Left lobe of liver (tissue), 2 donors: ENCODE measurements around the gene PODXL. TPM values are rescaled to one million over a fixed set of nuclear protein-coding genes. Genes with fewer than 3 reads are reported as not detected.
"Not testable (repeated sequence)": the region's sequence is repeated elsewhere in the genome, so short reads cannot be mapped to it uniquely, and the experiment has no call there.

Experiments
- ATAC-seq: fragments of 200-7000 bp; cut with Tn5 transposase; one replicate; pipeline ENCODE4 v1.9.1; 2020; ENCODE audit warnings: mild to moderate bottlenecking, moderate library complexity
- DNase-seq: peaks from one replicate; pipeline ENCODE4 v3.0.0-alpha.2; 2020; ENCODE audit warnings: low spot score
- total RNA-seq: library from RNA; stranded (reverse); gene quantifications from one replicate; pipeline ENCODE4 v1.2.1, GENCODE V29; 2021
- donor health status: DM: no; HTN: no; CAD: no; lungs with moderate emphysema.
- donor health status: DM: no; HTN: yes; CAD: no.

PODXL gene
- total RNA-seq, 1 donor from 2014 or later: 2.7 TPM

GRCh38 chr7:131538813-131539179 is 17.6 kb downstream of the PODXL start:
- peak; percentile 31 for ATAC-seq
- no peak for DNase-seq

GRCh38 chr7:131538071-131538812 is 18.2 kb downstream of the PODXL start:
- ATAC-seq (no peak), DNase-seq (no peak)

- ATAC-seq (no peak), DNase-seq (no peak)
These were observed 18.9 kb downstream of the PODXL start for GRCh38 chr7:131537571-131537978.

- no peak for DNase-seq
These were observed 20.0 kb downstream of the PODXL start for GRCh38 chr7:131536361-131536849.

GRCh38 chr7:131533566-131534561 is 22.6 kb downstream of the PODXL start:
- no peak for ATAC-seq
- DNase-seq: no peak

More at GRCh38 chr7:131536361-131536849, 20.0 kb downstream of the PODXL start:
- ATAC-seq: no peak

GRCh38 chr7:131533151-131533559 is 23.3 kb downstream of the PODXL start:
- ATAC-seq: peak; percentile 12
- DNase-seq: no peak

GRCh38 chr7:131532570-131533091 is 23.8 kb downstream of the PODXL start:
- ATAC-seq: no peak

GRCh38 chr7:131530137-131530536 is 26.3 kb downstream of the PODXL start:
- ATAC-seq (no peak), DNase-seq (no peak)

More at GRCh38 chr7:131532570-131533091, 23.8 kb downstream of the PODXL start:
- DNase-seq: no peak

GRCh38 chr7:131529617-131530016 is 26.8 kb downstream of the PODXL start:
- ATAC-seq (no peak), DNase-seq (no peak)

- DNase-seq (no peak), ATAC-seq (no peak)
These were observed 27.2 kb downstream of the PODXL start for GRCh38 chr7:131529179-131529578.

GRCh38 chr7:131527456-131527855 is 29.0 kb downstream of the PODXL start:
- DNase-seq: no peak
- no peak for ATAC-seq

- DNase-seq (no peak), ATAC-seq (no peak)
These were observed 30.6 kb downstream of the PODXL start for GRCh38 chr7:131525820-131526219.

- ATAC-seq (no peak), DNase-seq (no peak)
These were observed 31.7 kb downstream of the PODXL start for GRCh38 chr7:131524703-131525102.

GRCh38 chr7:131524115-131524514 is 32.3 kb downstream of the PODXL start:
- DNase-seq: no peak
- no peak for ATAC-seq

- DNase-seq (no peak), ATAC-seq (peak; percentile 49)
These were observed 34.0 kb downstream of the PODXL start for GRCh38 chr7:131522325-131522930.

GRCh38 chr7:131521651-131522163 is 34.7 kb downstream of the PODXL start:
- no peak for DNase-seq

GRCh38 chr7:131518626-131519025 is 37.8 kb downstream of the PODXL start:
- ATAC-seq (no peak), DNase-seq (peak; percentile 16)

More at GRCh38 chr7:131521651-131522163, 34.7 kb downstream of the PODXL start:
- peak; percentile 69 for ATAC-seq

- ATAC-seq: no peak
- no peak for DNase-seq
These were observed 39.1 kb downstream of the PODXL start for GRCh38 chr7:131517218-131517923.

- not testable (repeated sequence) for ATAC-seq
- peak; percentile 28 for DNase-seq
These were observed 41.0 kb downstream of the PODXL start for GRCh38 chr7:131515471-131515870.
